ENCODE measurements around the gene FAM13A. TPM values are rescaled to one million over a fixed set of nuclear protein-coding genes. Genes with fewer than 3 reads are reported as not detected.
A peak's percentile ranks its signal among the peaks of the same experiment; 100 is the strongest.

FAM13A gene
- total and polyA plus RNA-seq, 9 of the 15 experiments (the other 6 are each of a cell fraction or from before 2014, with no cell fraction given), result 11.3 to 23.3 (median 14.7) TPM

GRCh38 chr4:88734403-88734949 is 322.5 kb downstream of the FAM13A start (continued):
- no peak for TF ChIP-seq ZNF778 (CRISPR knock-in tag; IDR thresholded peaks at IDR 0.05)
- no peak for TF ChIP-seq GTF3C2 (IDR thresholded peaks at IDR 0.05; ENCODE audit: borderline replicate concordance, extremely low read depth, insufficient read length)
- no peak for TF ChIP-seq ZNF511 (CRISPR knock-in tag; IDR thresholded peaks at IDR 0.05)
- no peak for TF ChIP-seq ZNF24 (IDR thresholded peaks at IDR 0.05)
- no peak for TF ChIP-seq ASH1L (IDR thresholded peaks at IDR 0.05; ENCODE audit: borderline replicate concordance, low read depth, partially characterized antibody)

GRCh38 chr4:88732714-88733368 is 324.1 kb downstream of the FAM13A start:
- ATAC-seq, result no peak
- no peak for FAIRE-seq
- POLR2A ChIA-PET, result no interaction called here
- TF ChIP-seq CGGBP1 (CRISPR knock-in tag; IDR thresholded peaks at IDR 0.05) (no peak), C11orf30 (IDR thresholded peaks at IDR 0.05; ENCODE audit: low read depth) (peak; percentile 53), ZNF316 (IDR thresholded peaks at IDR 0.05) (peak; percentile 68), NFYB (IDR thresholded peaks at IDR 0.05; ENCODE audit: extremely low read depth, insufficient read length) (no peak), RREB1 (CRISPR knock-in tag; IDR thresholded peaks at IDR 0.05) (no peak)

More at GRCh38 chr4:88732714-88733368, 324.1 kb downstream of the FAM13A start:
- Histone ChIP-seq H2AFZ (ENCODE audit: low read depth, low read length) (no peak overlapping the region), H3K4me3 (no peak overlapping the region), H3K36me3 (ENCODE audit: control insufficient read depth, insufficient read depth, low read length) (peaks cover 51% of the 10 kb centered on the region; the same call in 2 of the 3 replicates), H3K79me2 (ENCODE audit: control insufficient read depth, insufficient read depth, low read length) (no peaks in the 10 kb centered on the region), H3K9me1 (ENCODE audit: control insufficient read depth, insufficient read depth, low read length) (no peaks in the 10 kb centered on the region), H3K4me2 (ENCODE audit: insufficient read depth, low read length) (no peak overlapping the region), H3K9ac (ENCODE audit: insufficient read depth in 1 of 2, low read depth in 2 of 2, low read length in 2 of 2) (no peak overlapping the region), H4K20me1 (replicated peaks; ENCODE audit: control insufficient read depth, insufficient read depth, low read length) (no peaks in the 10 kb centered on the region), H3K4me1 (replicated peaks in 1 of 2; ENCODE audit: control insufficient read depth in 2 of 2, insufficient read depth in 2 of 2, low read length in 2 of 2) (peaks cover 0 to 2% of the 10 kb centered on the region in 2 experiments; a peak in 1 of 5 replicates), H3K27me3 (ENCODE audit: control insufficient read depth in 2 of 2, insufficient read depth in 2 of 2, low read length in 2 of 2) (no peaks in the 10 kb centered on the region), H3K9me3 (replicated peaks; ENCODE audit: control insufficient read depth, insufficient read depth, low read depth, low read length) (no peaks in the 10 kb centered on the region), H3K27ac (ENCODE audit: extremely low read depth, low read depth, low read length) (no peak overlapping the region)
- in situ Hi-C loops (cut with MboI), result no loop called here
- WGBS (ENCODE audit: insufficient coverage, low coverage, missing lambda C conversion rate), result 81% methylated on average over 5 of the region's 5 CpGs
- intact Hi-C loops (cut with micrococcal nuclease), result no loop called here
- BruUV-seq (replicated peaks), result no TSS peak
- CTCF ChIA-PET (ENCODE audit: low intra/inter-chr PET ratio), result no interaction called here
- DNase-seq (ENCODE audit: extremely low read depth in 1 of 4, low spot score in 3 of 4), result no peak

Measured in K562 (cell line).